Heart left ventricle (tissue), 16 donors: ENCODE measurements around the gene IL12A. TPM values are rescaled to one million over a fixed set of nuclear protein-coding genes. Genes with fewer than 3 reads are reported as not detected.

Experiments
- ATAC-seq, 4 donors: fragments of 200-7000 bp; cut with Tn5 transposase; one replicate each; pipeline ENCODE4 v1.9.1; 2020 to 2022; ENCODE audit warnings: moderate library complexity in 4 of 4, mild to moderate bottlenecking in 3 of 4, moderate number of reproducible peaks in 1 of 4
- DNase-seq, 5 donors: peaks; one replicate each; pipeline ENCODE4 v3.0.0-alpha.2; 2020
- H3K27ac ChIP-seq, 12 donors: fragments of 200-600 bp; sonication (generic) in 4 of 12; one replicate each; pipeline versions ENCODE4 v1.5.0 to v1.8.0; 2016 to 2022; ENCODE audit warnings: mild to moderate bottlenecking in 2 of 12
- H3K27me3 ChIP-seq, 9 donors: fragments of 200-600 bp; sonication (generic) in 2 of 9; one replicate each; pipeline versions ENCODE4 v1.5.1 to v1.8.0; 2016 to 2022; ENCODE audit warnings: mild to moderate bottlenecking in 3 of 9
- H3K36me3 ChIP-seq, 9 donors: fragments of 200-600 bp; sonication (generic) in 2 of 9; one replicate each; pipeline versions ENCODE4 v1.5.0 to v1.8.0; 2018 to 2022; ENCODE audit warnings: mild to moderate bottlenecking in 2 of 9
- H3K4me1 ChIP-seq, 12 donors: fragments of 200-600 bp; sonication (generic) in 4 of 12; one replicate each; pipeline versions ENCODE4 v1.5.0 to v1.8.0; 2016 to 2022; ENCODE audit warnings: mild to moderate bottlenecking in 3 of 12
- H3K4me3 ChIP-seq, 12 donors: fragments of 200-600 bp; sonication (generic) in 4 of 12; one replicate each; pipeline versions ENCODE4 v1.5.0 to v1.8.0; 2017 to 2022; ENCODE audit warnings: mild to moderate bottlenecking in 9 of 12, moderate library complexity in 4 of 12
- H3K9me3 ChIP-seq, 12 donors: fragments of 200-600 bp; sonication (generic) in 4 of 12; one replicate each; pipeline versions ENCODE4 v1.5.0 to v1.8.0; 2016 to 2022; ENCODE audit warnings: mild to moderate bottlenecking in 1 of 12
- CTCF ChIP-seq, 12 donors: fragments of 200-600 bp; sonication (generic) in 4 of 12; IDR thresholded peaks; one replicate each; pipeline versions ENCODE4 v1.5.0 to v1.8.0; 2018 to 2022; ENCODE audit warnings: antibody characterized with exemption in 12 of 12, mild to moderate bottlenecking in 5 of 12
- POLR2A ChIP-seq, 2 donors: fragments of 450-650 bp; IDR thresholded peaks; one replicate each; pipeline ENCODE4 v1.6.1; 2017; ENCODE audit warnings: antibody characterized with exemption in 2 of 2, mild to moderate bottlenecking in 2 of 2, moderate library complexity in 2 of 2
- WGBS, 4 donors: extraction: QIAGEN DNeasy Blood & Tissue Kit in 2 of 4; methylation state at CpG; one replicate each; pipeline versions ENCODE4 v1.1.5 to v1.1.7; 2013 to 2018; 5-methylcytosine and 5-hydroxymethylcytosine counted together
- intact Hi-C, 10 donors: fragments of 100-400 bp; cut with DNase I; formaldehyde crosslinking; loops; one replicate each; pipeline versions ENCODE4 v1.11.1 to v1.14.2; 2022
- polyA plus RNA-seq, 2 donors: library from polyadenylated mRNA; stranded (reverse); fragments of 200-250 nt; gene quantifications; one replicate each; pipeline ENCODE4 v1.2.3, GENCODE V29; 2013
- total RNA-seq, 9 donors: library from RNA; depleted of rRNA in 2 of 9; stranded (reverse); fragments of >200 nt in 2 of 9; fragmentation: NEBNext Ultra II Directional in 3 of 9; extraction: Animal tissue kit (Norgen Biotek cat#: 25700) in 3 of 9; gene quantifications; one replicate each; pipeline versions ENCODE4 v1.1.0 to v1.2.4, GENCODE V29; 2016 to 2023
- donor health status: ischemic (EF 13 %, LVEDD 7.1; RV severe dilation, severe dysfunction).
- donor health status: healthy with polysubstance abuse.
- donor health status: DM: no; HTN: yes; CAD: no.
- donor health status: DM: no; HTN: no; CAD: no.
- donor health status: ischemic (EF 25% LVEDD 6.9; RV normal size, moderate dysfunction).
- donor health status: ischemic (EF 25% LVEDD 5.7; RV mildly dilated, moderate dysfunction).
- donor health status: healthy.
- donor health status: DM: yes; HTN: yes; CAD: no.
- donor health status: ischemic (EF 35%, LVEDD 5.7; RV mildly dilated, moderate dysfunction).
- donor health status: nonischemic (EF 11% LVEDD 7.7; RV severe dilation, severe dysfunction).
- donor health status: DM: yes; HTN: yes; CAD: no.
- donor health status: PGD.
- donor health status: ischemic (EF 29% LVEDD 5.4; RV normal size, mild dysfunction).
- donor health status: nonischemic (EF 23%, LVEDD 6.1; RV moderate dilation, normal function).

IL12A gene
- total and polyA plus RNA-seq, 11 donors, result 0.42 to 3.3 (median 0.57) TPM

GRCh38 chr3:159945930-159946329 lies 42.7 kb upstream of the IL12A start:
- ATAC-seq, result no peak
- 48 to 68% (median 58%) methylated on average over 2 of the region's 2 CpGs for WGBS, 4 donors

GRCh38 chr3:159947220-159947619 lies 41.4 kb upstream of the IL12A start:
- Histone ChIP-seq H3K4me3 (no peak overlapping the region), H3K27ac (no peak overlapping the region), H3K36me3 (no peaks in the 10 kb centered on the region), H3K27me3 (no peaks in the 10 kb centered on the region), H3K4me1 (peaks cover 0 to 14% (median 0%) of the 10 kb centered on the region in 12 donors), H3K9me3 (no peaks in the 10 kb centered on the region)
- ATAC-seq (no peak), DNase-seq (no peak)
- intact Hi-C loops, result no loop called here
- TF ChIP-seq CTCF (IDR thresholded peaks at IDR 0.05) (no peak), POLR2A (IDR thresholded peaks at IDR 0.05) (no peak)

More at GRCh38 chr3:159945930-159946329, 42.7 kb upstream of the IL12A start:
- no peaks in the 10 kb centered on the region for H3K27me3 ChIP-seq
- no peak overlapping the region for H3K4me3 ChIP-seq
- H3K9me3 ChIP-seq, result no peaks in the 10 kb centered on the region
- H3K27ac ChIP-seq, result no peak overlapping the region
- no peak for DNase-seq
- peaks cover 0 to 14% (median 0%) of the 10 kb centered on the region in 12 donors for H3K4me1 ChIP-seq
- TF ChIP-seq CTCF (IDR thresholded peaks at IDR 0.05), result no peak
- no peak for TF ChIP-seq POLR2A (IDR thresholded peaks at IDR 0.05)
- intact Hi-C loops, result no loop called here
- no peaks in the 10 kb centered on the region for H3K36me3 ChIP-seq

DNA sequence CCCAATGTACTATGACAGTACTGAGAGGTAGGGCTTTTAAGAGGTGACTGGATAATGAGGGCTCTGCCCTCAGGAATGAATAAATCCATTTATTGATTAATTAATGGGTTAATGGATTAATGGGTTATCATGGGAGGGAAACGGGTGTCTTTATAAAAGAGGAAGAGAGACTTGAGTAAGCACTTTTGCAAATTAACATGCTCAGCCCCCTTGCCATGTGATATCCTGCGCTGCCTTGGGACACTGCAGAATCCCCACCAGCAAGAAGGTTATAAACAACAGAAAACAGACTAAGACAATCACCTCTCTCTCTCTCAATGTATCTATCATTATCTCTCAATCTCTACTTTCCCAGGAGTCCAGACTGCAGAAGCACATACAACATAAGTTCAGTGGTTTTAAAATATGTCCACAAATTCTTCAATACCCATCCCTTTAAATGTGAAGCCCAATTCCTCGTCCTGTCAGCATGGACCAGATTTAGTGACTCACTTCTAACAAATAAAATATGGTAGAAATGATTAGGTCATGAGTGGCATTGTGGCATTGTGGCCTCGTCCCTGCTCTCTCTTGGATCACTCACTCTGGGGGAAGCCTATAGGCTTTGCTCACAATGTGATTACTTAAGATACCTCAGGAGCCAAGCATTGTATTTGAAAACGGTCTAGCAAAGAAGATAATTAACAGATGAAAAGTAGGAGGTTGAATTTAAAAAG lies 40.0 kb upstream of the IL12A start:
- peaks cover 0 to 14% (median 0%) of the 10 kb centered on the region in 12 donors for H3K4me1 ChIP-seq
- WGBS, 4 donors, result 68 to 74% (median 71%) methylated on average over 5 of the region's 5 CpGs
- H3K36me3 ChIP-seq, result no peaks in the 10 kb centered on the region
- H3K4me3 ChIP-seq, result no peak overlapping the region
- no peak for TF ChIP-seq POLR2A (IDR thresholded peaks at IDR 0.05)
- no peak for TF ChIP-seq CTCF (IDR thresholded peaks at IDR 0.05)
- no peaks in the 10 kb centered on the region for H3K9me3 ChIP-seq
- ATAC-seq, result no peak
- H3K27me3 ChIP-seq, result no peaks in the 10 kb centered on the region
- intact Hi-C loops, result no loop called here
- no peak for DNase-seq
- no peak overlapping the region for H3K27ac ChIP-seq

DNA sequence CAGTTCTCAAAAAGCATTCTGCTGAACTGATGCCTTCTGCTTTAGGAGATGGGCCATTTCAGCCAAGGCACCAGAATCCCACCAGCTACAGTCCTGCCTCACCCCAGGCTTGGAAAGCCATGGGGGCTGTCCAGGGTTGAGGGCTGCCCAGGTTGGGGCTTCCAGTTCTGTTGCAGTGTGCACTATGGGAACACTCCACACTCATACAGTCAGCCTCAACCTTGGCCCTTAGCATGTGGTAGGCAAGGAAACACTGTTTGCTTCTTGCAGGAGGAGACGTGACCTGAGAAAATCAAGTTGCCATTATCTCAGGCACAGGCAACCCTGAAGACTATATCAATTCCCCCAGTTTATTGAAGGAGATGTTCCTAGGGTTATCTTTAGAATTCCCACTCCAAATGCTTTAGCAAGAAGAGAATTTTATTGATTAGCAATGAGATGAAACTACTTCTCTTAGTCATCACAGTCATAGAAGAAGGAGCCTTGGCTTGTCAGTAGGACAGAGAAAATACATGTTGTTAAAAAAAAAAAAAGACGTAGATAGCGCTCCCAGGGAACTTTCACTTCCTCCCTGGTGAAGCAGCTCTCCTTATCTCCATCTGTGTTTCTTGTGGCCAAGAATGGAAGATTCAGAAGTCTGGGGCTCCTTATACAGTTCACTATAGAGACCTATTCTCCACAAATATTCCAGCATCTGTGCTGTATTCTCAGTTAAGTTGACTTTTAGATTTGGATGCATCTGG lies 38.3 kb upstream of the IL12A start:
- H3K27ac ChIP-seq, result no peak overlapping the region
- no peak for TF ChIP-seq CTCF (IDR thresholded peaks at IDR 0.05)
- no peak for TF ChIP-seq POLR2A (IDR thresholded peaks at IDR 0.05)
- no peak for DNase-seq
- H3K4me1 ChIP-seq, result peaks cover 0 to 14% (median 0%) of the 10 kb centered on the region in 12 donors
- H3K27me3 ChIP-seq, result no peaks in the 10 kb centered on the region
- H3K36me3 ChIP-seq, result no peaks in the 10 kb centered on the region
- ATAC-seq, result no peak
- no peak overlapping the region for H3K4me3 ChIP-seq
- no peaks in the 10 kb centered on the region for H3K9me3 ChIP-seq
- intact Hi-C loops, result no loop called here
- WGBS, 4 donors, result 56 to 69% (median 60%) methylated on average over 3 of the region's 3 CpGs
